Ovary (tissue), 3 donors: Measurements from ENCODE around the gene PLB1.

ENCODE experiments used
- EP300 ChIP-seq: sonication (generic); formaldehyde crosslinking; IDR thresholded peaks from one replicate; pipeline ENCODE4 v1.6.1; 2017; ENCODE audit warnings: antibody characterized with exemption
- POLR2A ChIP-seq: fragments of 450-650 bp; IDR thresholded peaks from one replicate; pipeline ENCODE4 v1.6.1; 2017; ENCODE audit warnings: antibody characterized with exemption, mild to moderate bottlenecking, moderate library complexity
- TF ChIP-seq, protein P1 (sequence below), 3 donors: fragments of 450-650 bp in 2 of 3; fragments of 200-600 bp in 1 of 3; IDR thresholded peaks; one replicate each; pipeline versions ENCODE4 v1.5.1 to v1.8.0; 2016 to 2022; ENCODE audit warnings: antibody characterized with exemption in 3 of 3, mild to moderate bottlenecking in 1 of 3
- donor health status: DM: no; HTN: no; CAD: no.

DNA sequence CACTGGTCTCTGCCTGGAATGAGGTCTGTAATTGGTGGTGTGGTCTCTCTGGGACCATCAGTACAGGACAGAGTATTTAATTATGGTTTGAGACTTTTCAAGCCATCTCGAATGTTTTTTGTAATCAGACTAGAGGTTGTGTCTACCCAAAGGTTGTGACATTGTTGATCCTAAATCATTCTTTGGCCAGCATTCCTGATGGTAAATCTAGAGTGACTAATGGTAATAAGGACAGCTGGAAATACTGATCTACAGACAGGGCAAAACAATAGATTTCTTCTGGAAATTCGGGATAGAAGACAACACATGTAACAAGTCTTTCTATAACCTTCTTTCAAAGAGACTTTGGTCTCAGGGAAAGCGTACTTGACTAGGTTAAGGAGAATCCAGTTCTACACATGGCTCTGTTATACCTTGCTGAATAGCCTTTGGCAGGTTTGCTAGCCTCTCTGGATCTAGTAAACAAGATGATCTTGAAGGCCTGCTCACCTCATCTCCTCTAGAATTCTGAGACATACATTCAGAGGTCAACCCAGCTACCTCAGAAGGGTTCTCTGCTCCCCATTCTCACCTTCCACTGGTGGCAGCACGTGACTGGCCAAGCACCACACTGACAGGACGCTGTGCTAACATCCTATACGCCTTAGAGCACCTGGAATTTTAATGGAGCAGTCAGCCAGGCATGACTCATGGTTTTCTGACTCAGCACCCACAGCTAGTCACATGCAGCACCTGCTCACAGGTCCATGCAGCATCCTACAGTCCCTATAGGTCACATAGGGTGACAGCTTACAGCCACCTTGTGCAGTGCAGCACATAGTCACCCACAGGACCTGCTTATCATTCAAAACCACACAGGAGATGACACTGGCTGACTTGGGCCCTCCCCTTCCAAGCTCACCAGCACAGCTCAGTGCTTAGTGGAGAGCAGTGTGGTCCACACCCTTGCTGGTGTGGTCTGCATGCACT lies 12.2 kb downstream of the PLB1 start:
- TF ChIP-seq, protein P1, sequence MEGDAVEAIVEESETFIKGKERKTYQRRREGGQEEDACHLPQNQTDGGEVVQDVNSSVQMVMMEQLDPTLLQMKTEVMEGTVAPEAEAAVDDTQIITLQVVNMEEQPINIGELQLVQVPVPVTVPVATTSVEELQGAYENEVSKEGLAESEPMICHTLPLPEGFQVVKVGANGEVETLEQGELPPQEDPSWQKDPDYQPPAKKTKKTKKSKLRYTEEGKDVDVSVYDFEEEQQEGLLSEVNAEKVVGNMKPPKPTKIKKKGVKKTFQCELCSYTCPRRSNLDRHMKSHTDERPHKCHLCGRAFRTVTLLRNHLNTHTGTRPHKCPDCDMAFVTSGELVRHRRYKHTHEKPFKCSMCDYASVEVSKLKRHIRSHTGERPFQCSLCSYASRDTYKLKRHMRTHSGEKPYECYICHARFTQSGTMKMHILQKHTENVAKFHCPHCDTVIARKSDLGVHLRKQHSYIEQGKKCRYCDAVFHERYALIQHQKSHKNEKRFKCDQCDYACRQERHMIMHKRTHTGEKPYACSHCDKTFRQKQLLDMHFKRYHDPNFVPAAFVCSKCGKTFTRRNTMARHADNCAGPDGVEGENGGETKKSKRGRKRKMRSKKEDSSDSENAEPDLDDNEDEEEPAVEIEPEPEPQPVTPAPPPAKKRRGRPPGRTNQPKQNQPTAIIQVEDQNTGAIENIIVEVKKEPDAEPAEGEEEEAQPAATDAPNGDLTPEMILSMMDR (IDR thresholded peaks at IDR 0.05): no peak
- TF ChIP-seq POLR2A: no peak
- TF ChIP-seq EP300: no peak
